GM21576 (cell line): Measurements from ENCODE around the gene MARK3.
"Not testable (repeated sequence)": the region's sequence is repeated elsewhere in the genome, so short reads cannot be mapped to it uniquely, and the experiment has no call there.

ENCODE experiments used
- ATAC-seq: cut with Tn5 transposase; IDR thresholded peaks from one replicate; pipeline ENCODE4 v1.9.1; 2021; ENCODE audit warnings: mild to moderate bottlenecking, moderate library complexity; ENCODE audit not compliant: unreplicated experiment

Gene MARK3

GRCh38 chr14:103522649-103523574 lies 137.7 kb downstream of the MARK3 start, which contains the start of gene CKB:
CKB (minus strand) TSS chr14:103522830; CDS start chr14:103522493, 337 bp downstream.
- no peak for ATAC-seq

GRCh38 chr14:103523575-103523954 lies 138.3 kb downstream of the MARK3 start:
- ATAC-seq: no peak

DNA sequence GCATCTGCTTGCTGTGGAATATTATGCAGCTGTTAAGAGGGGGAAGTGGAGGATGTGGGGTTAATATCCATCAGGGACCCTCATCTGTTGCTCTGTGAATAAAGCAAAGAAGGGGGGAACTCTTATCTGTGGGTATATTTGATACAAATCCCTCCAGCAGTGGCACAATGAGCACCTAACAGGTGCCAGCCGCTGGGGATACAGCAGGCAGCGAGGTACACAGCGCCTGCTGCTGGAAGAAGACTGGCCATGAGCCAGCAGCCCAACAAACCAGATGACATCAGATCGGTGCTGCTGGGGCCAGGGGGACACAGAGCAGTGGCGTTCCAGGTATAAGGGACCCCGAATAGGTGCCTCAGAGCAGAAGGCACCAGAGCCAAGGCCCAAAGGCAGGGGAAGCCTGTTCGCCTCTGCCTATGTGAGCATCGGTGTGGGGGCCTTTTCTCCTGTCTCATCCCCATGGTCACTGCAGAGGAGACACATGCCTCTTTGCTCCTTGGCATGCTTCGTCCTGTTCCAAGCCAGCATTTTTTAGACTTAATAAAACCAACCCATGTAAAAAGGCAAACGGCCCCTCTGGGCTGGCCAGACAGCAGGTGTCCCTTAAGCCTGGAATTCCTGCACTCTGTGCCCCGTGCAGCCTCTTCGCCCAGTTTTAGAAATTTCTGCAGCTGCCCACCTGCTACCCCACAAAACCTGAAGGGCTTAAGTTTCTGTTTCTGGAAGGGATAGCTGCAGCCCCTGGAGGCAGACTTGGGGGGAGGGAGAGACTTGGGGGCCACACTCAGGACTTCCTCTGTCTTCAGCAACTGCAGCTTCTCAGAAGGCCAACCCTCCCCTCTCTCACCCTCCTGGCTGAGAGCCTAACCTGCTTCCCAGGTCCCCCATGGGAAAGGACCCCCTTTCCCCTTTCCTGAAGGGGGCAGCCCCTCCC lies 139.1 kb downstream of the MARK3 start:
- ATAC-seq: no peak

DNA sequence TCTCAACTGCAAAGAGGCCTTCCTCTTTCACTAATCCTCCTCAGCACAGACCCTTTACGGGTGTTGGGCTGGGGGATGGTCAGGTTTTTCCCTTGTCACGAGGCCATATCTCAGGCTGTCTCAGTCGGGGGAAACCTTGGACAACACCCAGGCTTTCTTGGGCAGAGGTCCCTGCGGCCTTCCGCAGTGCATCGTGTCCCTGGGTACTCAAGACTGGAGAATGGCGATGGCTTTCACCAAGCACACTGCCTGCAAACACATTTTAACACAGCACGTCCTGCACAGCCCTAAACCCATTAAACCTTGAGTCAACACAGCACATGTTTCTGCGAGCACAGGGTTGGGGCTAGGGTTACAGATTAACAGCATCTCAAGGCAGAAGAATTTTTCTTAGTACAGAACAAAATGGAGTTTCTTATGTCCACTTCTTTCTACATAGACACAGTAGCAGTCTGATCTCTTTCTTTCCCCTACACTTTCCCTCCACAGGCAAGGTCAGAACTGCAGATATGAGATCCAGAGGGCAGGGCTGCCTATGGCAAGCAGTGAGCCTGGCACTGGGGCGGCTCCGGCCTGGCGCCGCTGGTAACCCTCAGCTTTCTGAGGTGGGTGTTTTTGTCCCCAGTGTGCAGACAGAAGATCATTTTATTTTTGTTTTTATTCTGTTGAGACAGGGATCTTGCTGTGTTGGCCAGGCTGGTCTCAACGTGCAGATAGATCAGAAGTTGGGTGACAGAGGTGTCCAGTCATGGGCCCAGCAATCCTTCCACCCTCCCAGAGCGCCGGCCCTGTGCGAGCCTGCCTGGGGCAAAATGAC lies 140.4 kb downstream of the MARK3 start:
- ATAC-seq: not testable (repeated sequence)

GRCh38 chr14:103526247-103526913 lies 141.2 kb downstream of the MARK3 start:
- ATAC-seq: no peak

GRCh38 chr14:103526914-103527248 lies 141.7 kb downstream of the MARK3 start:
- no peak for ATAC-seq

- peak; percentile 51 for ATAC-seq
Measured at GRCh38 chr14:103527408-103528145, 142.4 kb downstream of the MARK3 start.

DNA sequence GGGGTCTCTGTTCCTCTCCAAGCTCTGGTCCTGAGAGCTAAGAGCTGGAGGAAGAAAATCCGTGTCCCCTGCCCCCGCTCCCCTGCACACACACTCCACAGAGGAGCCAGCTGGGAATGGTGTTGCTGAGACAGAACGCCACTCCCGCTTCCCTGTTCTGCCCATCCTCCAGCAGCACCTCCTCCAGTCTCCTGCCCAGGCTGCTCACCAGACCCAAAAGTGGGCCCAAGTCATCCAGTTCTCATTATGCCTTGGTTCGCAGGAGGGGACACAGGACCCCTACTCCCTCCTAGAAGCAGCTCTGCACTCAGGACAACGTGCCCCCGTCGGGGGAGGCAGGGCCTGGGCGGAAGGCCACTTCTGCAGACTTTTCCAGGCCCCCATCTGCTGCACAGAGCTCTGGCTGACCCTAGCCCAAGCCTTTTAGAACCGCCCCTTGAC lies 143.0 kb downstream of the MARK3 start:
- no peak for ATAC-seq

GRCh38 chr14:103528587-103529382 lies 143.6 kb downstream of the MARK3 start, which contains the start of gene TRMT61A:
TRMT61A (plus strand) TSS chr14:103529196; CDS start chr14:103529979, 783 bp downstream.
- ATAC-seq: peak; percentile 37

- no peak for ATAC-seq
Measured at GRCh38 chr14:103529383-103530365, 144.5 kb downstream of the MARK3 start.

GRCh38 chr14:103530390-103530789 lies 145.2 kb downstream of the MARK3 start:
- ATAC-seq: no peak

GRCh38 chr14:103530831-103531230 lies 145.6 kb downstream of the MARK3 start:
- no peak for ATAC-seq

DNA sequence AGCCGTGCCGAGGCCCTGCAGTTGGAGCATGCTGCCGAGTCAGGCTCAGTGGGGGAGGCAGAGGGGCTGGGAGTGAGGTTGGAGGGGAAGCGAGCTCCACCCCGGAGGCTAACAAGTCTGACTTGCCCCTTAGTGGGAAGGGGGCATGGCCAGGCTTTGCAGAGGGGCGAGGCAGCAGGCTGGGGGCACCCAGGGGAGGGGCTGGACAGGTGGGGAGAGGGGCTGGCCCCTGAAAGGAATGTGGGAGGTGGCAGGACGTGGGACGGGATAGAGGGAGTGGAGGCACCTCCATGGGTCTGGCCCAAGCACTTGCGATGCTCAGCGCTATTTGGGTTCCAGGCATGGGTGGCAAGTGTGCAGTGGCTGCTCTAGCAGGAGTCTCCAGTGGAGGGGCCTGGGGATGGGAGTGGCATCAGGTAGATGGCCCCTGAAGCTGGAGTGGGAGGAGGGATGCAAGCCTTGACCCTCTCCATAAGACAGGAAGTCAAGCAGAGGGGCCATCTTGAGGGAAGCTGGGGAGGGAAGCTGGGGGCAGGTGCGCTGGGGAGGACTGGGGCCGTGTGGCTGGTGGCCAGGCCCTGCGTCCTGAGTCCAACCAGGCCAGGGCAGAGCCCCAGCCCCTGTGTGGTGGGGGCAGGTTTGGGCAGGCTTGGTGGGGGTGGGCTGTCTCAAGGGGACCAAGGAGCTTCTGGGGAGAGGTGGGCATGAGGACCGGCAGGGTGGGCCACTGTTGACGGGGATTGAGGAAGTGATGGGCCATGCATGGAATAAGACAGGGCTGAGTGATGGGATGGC lies 146.4 kb downstream of the MARK3 start:
- no peak for ATAC-seq

- ATAC-seq: no peak
Measured at GRCh38 chr14:103532216-103533136, 147.3 kb downstream of the MARK3 start.
